DOHH2 (cell line): Measurements from ENCODE around the gene AASDH.

ENCODE experiments used
- CTCF ChIP-seq: fragments of 200-600 bp; sonication (generic); IDR thresholded peaks from one replicate; pipeline ENCODE4 v1.5.1; 2014; ENCODE audit warnings: antibody characterized with exemption, mild to moderate bottlenecking, low read depth, low read length; ENCODE audit not compliant: poor library complexity, severe bottlenecking
- EZH2phosphoT487 ChIP-seq: fragments of 200-600 bp; sonication (generic); IDR thresholded peaks from 2 replicates; pipeline ENCODE4 v1.6.1; 2017; ENCODE audit warnings: borderline replicate concordance, mild to moderate bottlenecking, antibody characterized with exemption, low read length, moderate library complexity, mixed read lengths

- TF ChIP-seq CTCF: no peak
- no peak for TF ChIP-seq EZH2phosphoT487
These were observed 27.2 kb downstream of the AASDH start for GRCh38 chr4:56360071-56360470.
